C1 segment of cervical spinal cord (tissue), 14 donors: Measurements from ENCODE around the gene DSG3.
A peak's percentile ranks its signal among the peaks of the same experiment; 100 is the strongest.

ENCODE experiments used
- DNase-seq, 14 donors: peaks; one replicate each; lab custom pipeline; 2025; lab: John Stamatoyannopoulos, UW

DSG3 gene

GRCh38 chr18:31513189-31513935 lies 65.8 kb downstream of the DSG3 start:
- no peak for DNase-seq

- DNase-seq, result peak in 1 of 14 donors; percentile 19
These were observed 68.9 kb downstream of the DSG3 start for GRCh38 chr18:31516437-31516836.

DNA sequence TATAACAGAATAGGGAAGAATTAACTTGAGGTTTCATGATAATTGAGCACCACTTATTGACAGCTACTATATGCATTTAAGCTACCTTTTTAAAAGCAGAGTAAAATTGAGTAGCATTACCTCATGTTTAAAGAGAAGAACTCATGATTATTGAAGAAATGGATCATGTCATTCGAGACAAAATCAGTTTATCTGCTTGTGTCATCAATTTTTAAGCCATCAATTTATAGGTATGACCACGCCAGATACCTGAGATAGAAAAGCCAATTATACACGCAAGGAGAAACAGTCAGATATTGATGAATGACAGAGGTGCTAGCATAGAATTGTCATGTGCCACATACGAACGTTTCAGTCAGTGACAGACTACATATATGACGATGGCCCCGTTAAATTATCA lies 78.8 kb downstream of the DSG3 start:
- DNase-seq, result no peak
